IPS DF 4.7 (cell line): ENCODE results near the gene SLC25A41.
"Not testable (repeated sequence)": the region's sequence is repeated elsewhere in the genome, so short reads cannot be mapped to it uniquely, and the experiment has no call there.

ENCODE experiments used
- DNase-seq: peaks from one replicate; pipeline ENCODE4 v3.0.0-alpha.2; 2013; ENCODE audit warnings: low spot score; ENCODE audit errors: extremely low read depth

Gene SLC25A41

GRCh38 chr19:6412061-6412446 lies 21.5 kb downstream of the SLC25A41 start:
- no peak for DNase-seq

DNA sequence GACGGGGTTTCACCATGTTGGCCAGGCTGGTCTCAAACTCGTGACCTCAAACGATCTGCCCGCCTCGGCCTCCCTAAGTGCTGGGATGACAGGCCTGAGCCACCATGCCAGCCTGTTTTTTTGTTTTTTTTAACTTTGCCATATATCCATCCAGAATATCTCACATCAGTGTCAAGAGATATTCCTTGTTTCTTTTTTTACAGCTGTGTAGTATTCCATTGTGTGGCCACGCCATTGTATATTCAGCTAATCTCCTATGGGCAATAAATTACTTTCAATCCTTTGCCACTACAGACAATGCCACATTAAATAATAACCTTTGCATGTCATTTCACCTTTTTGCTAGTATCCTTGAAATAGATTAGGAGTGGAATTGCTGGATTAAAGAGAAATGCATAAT lies 24.2 kb downstream of the SLC25A41 start:
- no peak for DNase-seq

- no peak for DNase-seq
Observed at GRCh38 chr19:6406401-6406800, 27.2 kb downstream of the SLC25A41 start.

- no peak for DNase-seq
Observed at GRCh38 chr19:6402837-6403608, 30.5 kb downstream of the SLC25A41 start.

DNA sequence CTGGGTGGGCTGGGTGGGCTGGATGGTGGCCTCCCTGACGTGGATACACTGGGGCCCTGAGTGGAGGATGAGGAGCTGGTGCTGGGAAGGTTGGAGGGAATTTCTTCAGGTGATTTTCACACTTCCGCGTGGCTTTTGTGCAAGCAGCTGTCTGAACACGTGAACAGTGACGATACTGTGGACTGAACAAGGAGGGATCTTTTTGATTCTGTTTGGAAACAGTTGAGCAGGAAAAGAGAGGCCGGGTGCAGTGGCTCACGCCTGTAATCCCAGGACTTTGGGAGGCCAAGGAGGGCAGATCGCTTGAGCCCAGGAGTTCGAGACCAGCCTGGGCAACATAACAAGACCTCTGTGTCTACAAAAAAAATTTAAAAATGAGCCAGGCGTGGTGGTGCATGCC lies 31.5 kb downstream of the SLC25A41 start:
- no peak for DNase-seq

DNA sequence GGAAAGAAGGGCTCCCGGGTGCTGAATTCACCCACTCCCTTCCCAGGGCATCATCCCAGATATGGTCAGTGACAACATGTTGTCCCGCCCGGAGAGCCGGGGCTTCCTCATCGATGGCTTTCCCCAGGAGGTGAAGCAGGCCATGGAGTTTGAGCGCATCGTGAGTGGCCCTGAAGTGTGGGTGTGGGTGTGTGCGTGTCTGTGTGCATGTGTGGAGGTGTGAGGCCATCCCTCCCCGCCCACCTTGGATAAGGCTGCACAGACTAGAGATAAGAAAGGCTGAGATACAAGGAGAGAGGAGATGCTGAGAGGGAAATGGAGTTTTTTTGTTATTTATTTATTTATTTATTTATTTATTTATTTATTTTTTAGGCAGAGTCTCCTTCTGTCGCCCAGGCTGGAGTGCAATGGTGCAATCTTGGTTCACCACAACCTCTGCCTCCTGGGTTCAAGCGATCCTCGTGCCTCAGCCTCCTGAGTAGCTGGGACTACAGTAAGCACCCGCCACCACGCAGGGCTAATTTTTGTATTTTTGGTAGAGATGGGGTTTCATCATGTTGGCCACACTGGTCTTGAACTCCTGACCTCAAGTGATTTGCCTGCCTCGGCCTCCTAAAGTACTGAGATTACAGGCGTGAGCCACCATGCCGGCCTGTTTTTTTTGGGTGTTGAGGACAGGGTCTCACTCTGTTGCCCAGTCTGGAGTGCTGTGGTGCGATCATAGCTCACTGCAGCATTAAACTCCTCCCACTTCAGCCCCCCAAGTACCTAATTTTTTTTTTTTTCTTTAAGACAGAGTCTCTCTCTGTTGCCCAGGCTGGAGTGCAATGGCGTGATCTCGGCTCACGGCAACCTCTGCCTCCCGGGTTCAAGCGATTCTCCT lies 33.3 kb downstream of the SLC25A41 start:
- DNase-seq: not testable (repeated sequence)

GRCh38 chr19:6396305-6396704 lies 37.3 kb downstream of the SLC25A41 start:
- no peak for DNase-seq

- DNase-seq: no peak
Observed at GRCh38 chr19:6394831-6395230, 38.7 kb downstream of the SLC25A41 start.

DNA sequence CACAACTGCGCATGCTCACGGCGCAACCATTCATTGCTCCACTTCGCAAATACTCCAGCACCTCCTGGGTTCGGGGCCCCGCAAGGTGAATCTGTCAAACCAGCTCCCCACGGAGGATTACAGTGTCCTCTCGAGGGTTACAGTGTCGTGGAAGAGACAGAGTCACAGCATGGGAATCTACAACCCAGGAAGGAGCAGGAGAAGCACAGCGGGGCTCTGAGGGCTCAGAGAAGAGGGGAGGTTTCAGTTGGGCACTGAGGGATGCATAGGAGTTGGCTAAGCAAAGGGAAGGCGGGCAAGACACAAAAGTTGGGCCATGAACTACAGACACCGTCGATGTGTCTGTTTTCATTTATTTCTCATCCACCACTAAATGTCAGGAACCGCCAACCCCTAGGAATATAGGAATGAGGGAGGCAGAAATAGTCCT lies 39.6 kb downstream of the SLC25A41 start:
- DNase-seq: no peak

DNA sequence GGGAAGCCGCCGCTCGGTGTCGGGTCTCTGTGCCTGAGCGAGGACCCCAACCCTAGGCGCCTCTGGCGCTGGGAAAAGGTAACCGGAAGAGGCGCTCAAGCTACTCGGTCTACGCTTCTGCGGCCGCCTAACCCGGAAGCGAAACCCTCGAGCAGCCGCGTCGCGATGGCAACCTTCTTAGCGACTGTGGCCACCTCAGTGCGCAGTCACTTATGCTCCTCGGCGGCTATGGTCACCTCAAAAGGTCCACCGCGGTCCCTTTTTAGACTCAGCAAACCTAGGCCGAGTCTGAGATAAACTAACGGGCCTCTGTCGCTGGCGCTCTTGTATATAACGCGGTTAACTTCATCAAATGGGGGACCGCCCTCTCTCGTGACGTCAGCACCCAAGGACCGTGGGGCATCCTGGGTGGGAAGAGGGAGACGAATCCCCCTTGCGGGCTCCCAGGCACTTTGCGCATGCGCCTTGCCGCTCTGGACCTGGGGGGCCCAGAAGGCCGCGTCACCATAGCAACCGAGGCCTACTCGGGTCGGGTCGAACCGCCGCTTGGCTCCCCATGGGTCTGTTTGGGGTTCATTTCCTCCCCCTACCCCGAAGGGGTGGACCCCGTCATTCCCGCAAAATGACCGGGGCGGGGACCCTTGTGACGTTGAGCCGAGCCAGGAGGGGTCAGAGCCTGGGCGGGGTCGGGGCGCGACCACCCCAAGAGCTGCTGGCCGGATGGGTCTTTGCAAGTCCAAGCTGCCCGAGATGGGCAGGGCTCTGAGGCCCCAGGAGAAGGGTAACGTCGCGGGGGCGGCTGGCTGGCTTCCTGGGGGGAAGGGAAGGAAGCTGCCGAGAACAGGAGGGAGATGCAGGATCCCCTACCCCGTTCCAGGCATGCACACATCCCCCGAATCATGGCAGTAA lies 40.2 kb downstream of the SLC25A41 start, which contains the start of gene GTF2F1:
Gene GTF2F1, minus strand, starts transcription at position 91 of the 909 bp plus-strand sequence. CDS start 169 bp downstream, outside the sequence.
- no peak for DNase-seq

- DNase-seq: no peak
Observed at GRCh38 chr19:6392221-6393073, 41.1 kb downstream of the SLC25A41 start.

GRCh38 chr19:6387372-6387771 lies 46.2 kb downstream of the SLC25A41 start:
- DNase-seq: no peak

- DNase-seq: no peak
Observed at GRCh38 chr19:6384381-6384780, 49.2 kb downstream of the SLC25A41 start.

DNA sequence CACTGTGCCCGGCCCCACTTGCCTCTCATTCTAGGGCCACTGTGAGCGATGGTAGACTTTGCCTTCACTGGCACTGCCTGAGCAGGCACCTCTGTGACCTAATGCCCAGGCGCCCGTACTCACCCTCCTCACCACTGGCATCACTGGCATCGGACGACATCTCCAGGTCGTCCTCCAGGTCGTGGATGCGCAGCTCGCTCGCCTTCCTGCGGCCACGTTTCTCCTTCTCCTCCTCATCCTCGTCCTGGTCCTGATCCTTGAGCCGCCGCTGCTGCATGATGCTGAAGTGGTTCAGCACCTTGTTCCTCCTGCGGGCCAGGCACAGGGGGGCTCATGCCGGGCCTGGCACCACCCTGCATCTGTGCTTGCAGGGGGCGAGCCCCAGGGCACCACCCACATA lies 50.4 kb downstream of the SLC25A41 start:
- no peak for DNase-seq

DNA sequence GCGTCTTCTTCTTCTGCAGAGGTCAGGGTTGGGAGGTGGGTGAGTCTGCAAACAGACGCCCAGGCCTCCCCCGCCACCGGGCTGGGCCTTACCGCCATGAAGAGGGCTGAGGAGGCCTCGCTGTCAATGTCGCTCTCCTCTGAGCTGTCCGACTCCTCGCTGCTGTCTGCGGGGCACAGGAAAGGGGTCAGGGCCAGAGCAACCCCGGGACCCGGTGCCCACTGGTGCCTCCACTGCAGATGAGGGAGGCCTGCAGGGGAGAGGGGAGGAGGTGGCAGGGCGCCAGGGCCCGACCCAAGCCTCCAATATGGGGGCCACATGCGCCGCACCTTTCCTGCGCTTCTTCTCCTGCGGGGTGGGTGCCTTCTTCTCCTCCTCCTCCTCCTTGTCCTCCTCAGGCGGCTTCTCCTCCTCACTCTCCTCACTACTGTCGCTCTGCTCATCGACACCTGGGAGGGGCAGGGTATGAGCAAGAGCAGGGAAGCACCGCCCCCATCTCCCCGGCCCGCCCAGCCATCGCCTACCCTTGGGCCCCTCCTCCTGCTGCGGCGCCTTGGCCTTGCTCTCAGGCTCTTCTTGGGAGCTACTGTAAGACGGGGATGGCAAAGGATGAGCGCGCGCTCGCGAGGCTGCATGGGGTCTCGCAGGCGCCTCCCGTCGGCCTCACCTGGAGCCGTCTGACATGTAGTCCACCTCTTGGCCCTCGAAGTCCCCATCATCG lies 52.4 kb downstream of the SLC25A41 start:
- no peak for DNase-seq

DNA sequence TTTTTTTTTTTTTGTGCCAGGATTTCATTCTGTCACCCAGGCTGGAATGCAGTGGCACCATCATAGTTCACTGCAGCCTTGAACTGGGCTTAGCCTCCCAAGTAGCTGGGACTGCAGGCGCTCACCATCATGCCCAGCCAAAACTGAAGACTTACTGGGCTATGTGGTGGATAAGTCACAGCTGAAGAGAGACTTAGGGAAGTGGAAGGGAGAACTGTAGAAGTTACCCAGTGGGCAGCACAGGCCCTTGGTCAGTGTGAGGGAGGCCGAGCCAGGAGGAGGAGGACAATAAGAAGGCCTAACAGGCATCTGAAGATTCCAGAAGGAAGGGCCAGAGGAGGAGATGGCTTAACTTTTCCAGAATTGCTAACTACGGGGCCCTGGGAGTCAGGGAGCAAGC lies 53.8 kb downstream of the SLC25A41 start:
- DNase-seq: no peak

DNA sequence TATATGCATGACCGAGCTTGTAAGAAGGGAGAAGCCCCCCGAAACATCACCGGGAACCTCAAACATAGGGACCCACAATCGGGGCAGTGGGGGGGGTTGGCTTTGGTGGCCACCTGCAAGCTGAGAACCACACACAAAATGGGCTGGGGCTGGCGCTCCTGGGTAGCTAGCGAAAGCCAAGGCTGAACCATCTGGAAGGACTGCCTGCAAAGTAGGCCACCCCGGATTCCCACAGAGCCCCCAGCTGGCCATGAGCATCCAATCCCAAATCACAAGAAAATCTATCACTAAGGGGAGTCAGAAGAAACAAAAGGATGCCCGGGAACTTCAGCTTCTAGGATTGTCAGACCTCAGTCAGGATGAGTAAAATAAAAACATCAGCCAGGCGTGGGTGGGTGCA lies 55.1 kb downstream of the SLC25A41 start:
- DNase-seq: no peak

GRCh38 chr19:6378041-6378440 lies 55.5 kb downstream of the SLC25A41 start:
- DNase-seq: no peak

DNA sequence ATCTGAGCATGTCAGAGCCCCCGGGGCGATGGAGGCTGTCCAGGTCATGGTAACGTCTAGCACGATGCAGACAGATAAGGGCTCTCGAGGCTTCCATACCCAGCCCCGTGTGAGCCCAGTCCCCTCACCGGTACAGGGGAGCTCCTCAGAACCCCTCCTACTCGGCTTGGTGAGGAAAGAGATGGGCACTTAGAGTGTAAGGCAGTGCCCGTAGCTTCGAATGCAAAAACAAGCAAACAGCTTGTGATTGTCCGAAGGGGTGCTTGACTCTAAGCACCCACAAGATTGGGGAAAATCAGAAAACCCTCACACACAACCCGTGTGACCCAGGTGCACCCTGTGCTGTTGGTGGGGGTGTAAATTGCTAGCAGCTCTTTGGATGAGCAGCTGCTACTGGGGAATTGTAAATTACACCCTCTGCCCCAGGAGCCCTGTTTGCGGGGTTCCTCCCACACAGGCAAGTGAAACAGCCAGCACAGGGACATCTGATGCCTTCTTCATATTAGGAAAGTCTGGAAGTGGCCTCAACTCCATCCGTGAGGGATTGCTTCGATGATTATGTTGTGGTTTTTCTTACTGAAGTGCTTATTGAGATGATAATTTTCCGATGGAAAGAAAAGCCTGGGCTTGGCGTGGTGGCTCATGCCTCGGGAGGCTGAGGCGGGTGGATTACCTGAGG lies 56.9 kb downstream of the SLC25A41 start:
- DNase-seq: no peak
